SKM-1 (cell line): Measurements from ENCODE around the gene MYO5B.
"Not testable (repeated sequence)": the region's sequence is repeated elsewhere in the genome, so short reads cannot be mapped to it uniquely, and the experiment has no call there.

Experiments used
- DNase-seq: peaks from one replicate; lab custom pipeline; 2025; ENCODE audit not compliant: unreplicated experiment; lab: John Stamatoyannopoulos, UW

MYO5B gene

DNA sequence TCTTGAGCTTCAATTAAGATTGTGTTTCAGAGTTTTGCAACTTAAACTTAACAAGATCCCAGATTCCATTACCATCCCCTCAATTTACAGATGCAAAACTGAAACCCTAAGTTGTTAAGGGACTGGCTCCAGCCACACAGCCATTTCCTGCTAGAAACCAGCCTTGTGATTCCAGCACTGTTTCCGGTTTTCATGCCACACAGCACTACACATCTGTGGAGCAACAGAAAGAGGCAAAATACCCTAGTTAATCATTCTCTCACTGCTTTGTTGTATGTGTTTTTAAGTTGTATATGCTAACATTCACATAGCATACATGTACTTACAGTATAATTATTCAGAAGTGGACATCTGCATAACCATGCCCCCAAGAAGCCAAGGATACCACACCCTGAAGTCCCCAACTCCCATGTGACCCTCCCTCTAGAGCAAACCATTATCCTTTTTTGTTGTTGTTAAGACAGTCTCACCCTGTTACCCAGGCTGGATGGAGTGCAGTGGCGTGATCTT, 87.4 kb downstream of the MYO5B start:
- no peak for DNase-seq

GRCh38 chr18:50105027-50105426, 89.9 kb downstream of the MYO5B start:
- DNase-seq: no peak

GRCh38 chr18:50104421-50104820, 90.5 kb downstream of the MYO5B start:
- DNase-seq: no peak

GRCh38 chr18:50099725-50100407, 95.1 kb downstream of the MYO5B start:
- DNase-seq: no peak

DNA sequence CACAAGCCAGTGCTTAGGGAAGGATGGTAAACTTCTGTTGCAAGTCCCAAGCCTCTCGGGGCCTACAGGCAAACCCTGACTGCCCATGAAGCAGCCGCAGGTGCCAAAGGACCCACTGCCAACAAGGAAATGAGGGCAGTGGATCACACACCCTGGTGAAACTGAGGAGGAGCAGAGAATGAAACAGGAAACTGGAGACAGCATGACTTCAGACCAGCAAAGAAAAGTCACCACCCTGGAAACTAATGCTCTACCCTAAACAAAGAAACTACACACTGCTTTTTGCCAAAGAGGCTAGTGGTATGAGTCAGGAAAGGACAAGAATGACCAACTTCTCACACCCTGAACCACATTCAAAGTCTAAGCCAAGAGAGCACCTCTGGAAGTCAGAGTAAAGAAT, 97.2 kb downstream of the MYO5B start:
- DNase-seq: no peak

- DNase-seq: no peak
Measured at GRCh38 chr18:50096766-50097435, 98.0 kb downstream of the MYO5B start.

DNA sequence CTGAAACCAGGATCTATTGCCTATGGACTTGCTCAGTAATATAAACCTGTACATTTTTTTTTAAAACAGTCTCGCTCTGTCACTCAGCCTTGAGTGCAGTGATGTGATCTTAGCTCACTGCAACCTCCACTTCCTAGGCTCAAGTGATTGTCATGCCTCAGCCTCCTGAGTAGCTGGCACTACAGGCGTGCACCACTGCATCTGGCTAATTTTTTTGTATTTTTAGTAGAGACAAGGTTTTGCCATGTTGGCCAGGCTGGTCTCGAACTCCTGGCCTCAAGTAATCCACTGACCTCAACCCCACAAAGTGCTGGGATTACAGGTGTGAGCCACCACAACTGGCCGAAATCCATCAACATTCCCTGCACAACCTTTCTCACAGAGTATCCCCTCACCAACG, 100.2 kb downstream of the MYO5B start:
- not testable (repeated sequence) for DNase-seq

- no peak for DNase-seq
Measured at GRCh38 chr18:50094221-50094773, 100.7 kb downstream of the MYO5B start.

GRCh38 chr18:50093366-50094064, 101.4 kb downstream of the MYO5B start:
- no peak for DNase-seq

DNA sequence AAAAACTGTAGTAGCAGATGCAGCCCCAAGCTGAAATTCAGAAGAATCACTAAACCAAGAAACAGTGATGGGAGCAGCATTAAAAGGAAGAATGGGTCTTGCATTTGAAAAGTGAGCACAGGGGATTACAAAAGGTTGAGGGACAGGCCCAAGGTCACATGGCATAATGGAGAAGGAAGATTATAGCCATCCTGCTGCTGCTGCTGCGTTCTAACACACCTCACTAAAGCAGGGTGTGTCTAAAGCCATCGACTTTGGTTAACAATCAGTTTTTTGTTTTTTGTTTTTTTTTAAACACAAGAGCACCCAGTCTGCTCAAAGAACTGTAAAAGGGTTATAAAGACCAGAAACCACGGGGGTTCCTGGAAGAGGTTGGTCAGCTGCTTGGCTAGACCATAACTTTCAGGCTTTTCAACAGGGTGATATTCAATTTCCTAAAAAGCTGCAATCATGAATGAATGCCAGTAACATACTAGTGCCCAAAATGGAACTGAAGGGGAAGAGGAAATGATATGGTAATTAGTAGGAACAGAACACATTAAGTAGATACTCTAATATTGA, 102.6 kb downstream of the MYO5B start:
- DNase-seq: no peak

DNA sequence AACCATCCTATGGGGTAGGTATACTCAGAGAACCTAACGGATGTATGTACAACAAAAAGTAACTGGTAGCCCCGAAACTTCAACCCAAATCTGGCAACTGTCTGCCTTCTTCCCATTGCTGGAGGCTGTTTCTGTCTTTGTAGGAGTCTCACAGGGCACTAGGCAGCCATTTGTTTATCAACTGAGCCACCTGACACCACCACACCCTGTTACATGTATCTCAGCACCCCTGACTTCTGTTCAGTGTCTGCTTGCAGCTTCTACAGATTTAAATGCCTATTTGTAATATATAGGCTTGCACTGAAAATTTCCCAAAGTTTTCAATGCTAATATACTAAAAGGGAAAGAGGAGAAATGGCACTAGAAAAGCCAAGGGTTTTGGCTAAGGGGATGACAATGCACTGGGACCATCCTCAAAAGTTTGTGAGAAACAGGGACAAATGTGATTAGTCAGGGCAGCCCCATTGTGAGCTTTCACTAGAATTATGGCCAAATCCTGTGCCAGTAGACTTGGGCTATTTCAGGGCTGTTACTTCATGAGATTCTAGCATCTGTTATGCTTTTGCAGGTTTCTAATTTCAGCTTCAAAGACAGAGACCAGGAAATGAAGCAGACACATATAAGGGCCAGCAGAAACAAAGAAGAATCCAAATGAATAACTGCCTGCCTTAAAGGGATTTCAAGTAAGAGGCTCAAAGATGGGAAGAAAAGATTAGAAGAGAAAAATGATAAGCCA, 103.3 kb downstream of the MYO5B start:
- no peak for DNase-seq

DNA sequence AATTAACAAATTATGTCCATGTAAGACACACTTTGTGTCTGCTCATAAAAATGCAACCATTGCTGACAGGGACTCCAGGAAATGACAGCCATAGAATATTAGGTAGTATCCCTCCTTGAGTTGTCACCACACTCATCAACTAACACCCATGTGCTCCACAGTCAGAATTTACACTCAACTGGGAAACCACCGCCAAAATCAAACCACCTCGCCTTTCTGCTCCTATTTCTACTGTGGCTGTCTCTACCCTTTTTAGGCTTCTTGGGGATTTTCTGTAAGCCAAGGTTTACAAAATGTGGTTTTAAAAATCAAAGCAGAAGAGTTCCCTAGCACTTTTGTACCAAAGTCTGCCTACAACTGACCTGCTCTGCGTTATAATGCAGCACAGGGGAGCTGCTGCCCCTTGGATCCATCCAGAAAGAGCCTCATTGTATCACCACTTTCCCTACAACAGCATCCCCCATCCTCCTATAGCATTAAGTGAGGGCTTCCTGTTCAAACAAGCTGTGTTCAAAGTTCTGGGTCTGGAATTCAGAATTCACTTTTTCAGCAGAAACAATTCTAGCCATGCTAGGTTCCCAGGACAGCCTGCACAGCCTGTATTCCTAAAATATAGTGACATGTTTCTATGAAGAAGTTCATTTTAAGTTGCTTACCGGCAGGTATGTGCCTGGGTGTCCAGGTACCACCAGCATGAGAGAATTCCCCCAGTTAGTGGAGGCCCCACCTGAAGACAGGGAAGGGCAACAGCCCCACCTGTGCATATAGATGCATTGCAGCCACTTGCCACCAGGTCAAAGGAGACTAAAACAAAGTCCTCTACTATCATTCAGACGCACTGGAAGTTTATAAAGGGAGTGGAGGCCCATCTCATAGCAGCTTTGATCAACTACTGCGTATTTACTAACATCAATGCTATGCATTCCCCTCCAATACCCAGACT, 104.3 kb downstream of the MYO5B start:
- DNase-seq: no peak

GRCh38 chr18:50089702-50090101, 105.2 kb downstream of the MYO5B start:
- no peak for DNase-seq

GRCh38 chr18:50083708-50084107, 111.2 kb downstream of the MYO5B start:
- DNase-seq: no peak

- no peak for DNase-seq
Measured at GRCh38 chr18:50080932-50081560, 113.9 kb downstream of the MYO5B start.

DNA sequence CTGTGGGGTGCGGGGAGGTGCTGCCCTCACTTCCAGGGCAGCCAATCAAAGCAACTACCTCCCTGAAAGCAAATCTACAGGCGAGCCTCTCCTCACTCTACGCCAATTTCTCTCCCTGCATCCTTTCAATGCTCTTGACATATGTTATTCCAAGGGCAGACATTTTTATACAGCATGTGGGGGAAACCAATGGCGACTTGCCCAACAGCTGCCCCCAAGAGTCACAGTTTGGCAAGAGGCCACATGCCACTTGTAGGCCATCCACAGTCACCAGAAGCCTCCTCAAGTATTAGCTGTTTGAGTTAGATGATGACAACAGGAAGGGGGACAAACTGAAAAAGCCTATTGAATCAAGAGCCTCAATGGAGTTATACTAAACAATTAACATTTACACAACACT, 114.6 kb downstream of the MYO5B start:
- DNase-seq: no peak

DNA sequence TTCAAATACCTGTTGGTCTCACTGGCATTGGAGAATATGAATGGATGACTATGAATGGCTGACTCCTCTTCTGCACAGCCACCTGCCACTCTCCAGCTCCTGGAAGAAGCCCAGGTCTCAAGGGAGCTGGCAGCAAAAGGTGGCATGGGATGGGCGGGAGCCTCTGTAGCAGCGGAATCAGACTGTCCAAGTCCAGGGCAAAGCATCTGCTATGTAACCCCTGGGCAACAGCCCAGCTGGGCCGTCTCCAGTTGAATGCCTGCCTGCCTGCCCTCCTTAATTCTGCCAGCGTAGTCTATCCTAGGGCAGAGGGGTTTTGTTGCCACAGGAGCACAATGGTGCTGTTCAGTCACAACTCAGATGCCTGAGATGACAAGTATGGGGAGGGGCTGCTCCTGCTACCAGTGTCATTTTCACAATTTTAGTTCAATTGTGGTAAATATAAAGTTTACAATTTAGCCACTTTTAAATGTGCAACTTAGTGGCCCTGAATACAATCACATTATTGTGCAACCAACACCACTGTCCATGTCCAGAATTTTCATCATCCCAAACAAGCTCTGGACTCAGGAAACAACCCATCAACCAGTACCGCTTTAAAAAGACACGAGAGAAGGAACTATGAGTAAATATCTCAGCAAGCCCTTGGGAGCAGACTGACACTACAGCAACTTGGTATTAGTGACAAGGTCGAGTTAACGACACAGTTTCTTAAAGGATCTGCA, 115.2 kb downstream of the MYO5B start:
- DNase-seq: no peak

DNA sequence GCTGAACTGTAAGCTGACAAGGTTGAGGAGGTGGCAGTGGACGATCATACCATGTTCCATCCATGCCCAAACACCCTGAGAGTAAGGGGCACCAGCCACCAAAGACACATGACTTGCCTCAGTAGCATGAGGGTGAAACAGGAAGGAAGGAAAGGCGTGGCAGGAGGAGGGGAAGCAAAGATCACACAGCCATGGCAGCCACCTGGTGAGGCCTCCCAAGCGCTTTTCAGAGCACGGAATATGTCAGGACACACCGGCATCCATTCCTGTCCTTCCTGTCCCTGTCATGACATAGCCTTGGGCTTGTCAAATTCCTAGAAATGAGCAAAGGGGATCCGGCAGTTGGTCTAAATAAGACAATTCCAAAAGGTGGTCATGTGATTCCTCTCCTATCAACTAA, 118.7 kb downstream of the MYO5B start:
- no peak for DNase-seq

DNA sequence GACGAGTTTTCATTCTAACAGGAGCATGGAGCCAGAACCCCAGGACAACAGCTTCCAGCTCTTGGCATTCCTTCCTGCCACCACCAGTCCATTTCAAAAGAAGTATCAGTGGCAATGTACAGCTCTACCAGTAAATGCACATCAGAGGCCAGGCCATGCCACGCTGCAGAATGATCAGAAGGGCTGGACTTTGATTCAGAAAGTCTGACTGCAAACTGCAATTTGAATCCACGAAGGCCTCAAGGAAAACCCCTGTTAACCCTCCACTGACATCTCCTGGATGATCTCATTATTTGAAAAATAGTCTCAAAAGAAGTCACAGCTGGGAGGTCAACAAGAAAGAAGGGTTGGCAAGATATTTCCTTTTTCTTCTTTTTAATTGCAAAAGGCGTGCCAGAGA, 119.2 kb downstream of the MYO5B start:
- no peak for DNase-seq
